RCC 7860 (cell line): ENCODE data around the gene CLIP2.
"Not testable (repeated sequence)": the region's sequence is repeated elsewhere in the genome, so short reads cannot be mapped to it uniquely, and the experiment has no call there.

Experiments
- DNase-seq: peaks from one replicate; pipeline ENCODE4 v3.0.0-alpha.2; 2015; ENCODE audit warnings: low spot score
- FAIRE-seq: peaks from 2 replicates; lab custom pipeline; 2012; peaks lifted over from hg19 to GRCh38; lab: Jason Lieb, UNC

The CLIP2 gene

GRCh38 chr7:74294191-74294998 lies 5.2 kb downstream of the CLIP2 start:
- FAIRE-seq: no peak

GRCh38 chr7:74297516-74298233 lies 8.5 kb downstream of the CLIP2 start:
- FAIRE-seq (no peak), DNase-seq (no peak)

More at GRCh38 chr7:74294191-74294998, 5.2 kb downstream of the CLIP2 start:
- no peak for DNase-seq

GRCh38 chr7:74299401-74299800 lies 10.2 kb downstream of the CLIP2 start:
- no peak for DNase-seq
- no peak for FAIRE-seq

GRCh38 chr7:74300926-74301325 lies 11.7 kb downstream of the CLIP2 start:
- no peak for FAIRE-seq
- no peak for DNase-seq

GRCh38 chr7:74302745-74303221 lies 13.6 kb downstream of the CLIP2 start:
- DNase-seq (peak; percentile 24), FAIRE-seq (no peak)

GRCh38 chr7:74304550-74304949 lies 15.3 kb downstream of the CLIP2 start:
- FAIRE-seq (no peak), DNase-seq (no peak)

- DNase-seq: no peak
- FAIRE-seq: no peak
Observed at GRCh38 chr7:74306004-74306729, 17.0 kb downstream of the CLIP2 start.

- DNase-seq (peak; percentile 80), FAIRE-seq (peak; percentile 71)
Observed at GRCh38 chr7:74306730-74307469, 17.7 kb downstream of the CLIP2 start.

- FAIRE-seq (no peak), DNase-seq (no peak)
Observed at GRCh38 chr7:74307738-74308505, 18.7 kb downstream of the CLIP2 start.

- FAIRE-seq (no peak), DNase-seq (no peak)
Observed at GRCh38 chr7:74309181-74309580, 20.0 kb downstream of the CLIP2 start.

GRCh38 chr7:74311305-74311744 lies 22.1 kb downstream of the CLIP2 start:
- DNase-seq (peak; percentile 57), FAIRE-seq (no peak)

GRCh38 chr7:74312418-74313028 lies 23.3 kb downstream of the CLIP2 start:
- DNase-seq (peak; percentile 41), FAIRE-seq (no peak)

GRCh38 chr7:74315891-74316290 lies 26.7 kb downstream of the CLIP2 start:
- FAIRE-seq, DNase-seq: not testable (repeated sequence)

- FAIRE-seq: no peak
- DNase-seq: no peak
Observed at GRCh38 chr7:74317146-74317782, 28.1 kb downstream of the CLIP2 start.

- DNase-seq: no peak
- no peak for FAIRE-seq
Observed at GRCh38 chr7:74318043-74318442, 28.8 kb downstream of the CLIP2 start.

GRCh38 chr7:74320645-74321221 lies 31.5 kb downstream of the CLIP2 start:
- DNase-seq (no peak), FAIRE-seq (no peak)

- FAIRE-seq, DNase-seq: not testable (repeated sequence)
Observed at GRCh38 chr7:74322892-74323291, 33.7 kb downstream of the CLIP2 start.

- DNase-seq: no peak
- FAIRE-seq: no peak
Observed at GRCh38 chr7:74324531-74325209, 35.5 kb downstream of the CLIP2 start.
